Eye (tissue), 1 donor: ENCODE data around the gene LYAR.
"Not testable (repeated sequence)": the region's sequence is repeated elsewhere in the genome, so short reads cannot be mapped to it uniquely, and the experiment has no call there.

Experiments
- DNase-seq: peaks from one replicate; pipeline ENCODE4 v3.0.0-alpha.2; 2015

LYAR gene

DNA sequence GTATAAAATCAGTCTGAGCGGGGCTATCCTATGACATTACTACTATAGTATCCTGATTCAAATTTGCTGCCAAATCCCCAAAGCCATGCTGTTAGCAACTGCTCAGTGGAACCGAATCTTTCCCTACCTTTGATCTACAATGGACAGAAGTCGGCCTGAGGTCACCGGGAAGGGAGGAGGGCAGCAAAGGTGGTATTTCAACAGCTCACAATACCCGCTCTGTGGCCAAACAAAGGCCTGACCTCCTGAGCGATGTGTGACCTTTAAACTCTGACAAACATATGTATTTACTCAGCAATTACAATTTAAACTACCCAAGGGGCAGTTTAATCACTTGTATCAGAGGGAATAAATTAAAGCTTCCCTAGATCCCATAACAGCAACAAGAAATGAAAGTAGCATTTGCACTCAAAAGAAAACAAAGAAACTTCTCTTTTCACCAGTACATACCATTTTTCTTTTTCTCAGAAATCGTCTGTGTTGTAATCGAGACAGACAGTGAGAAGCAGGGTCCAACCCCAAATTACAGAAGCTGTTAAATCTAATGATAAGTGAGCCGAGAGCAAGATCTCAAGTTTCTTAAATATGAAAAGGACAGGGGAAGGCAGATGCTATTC lies 30.4 kb downstream of the LYAR start:
- no peak for DNase-seq

DNA sequence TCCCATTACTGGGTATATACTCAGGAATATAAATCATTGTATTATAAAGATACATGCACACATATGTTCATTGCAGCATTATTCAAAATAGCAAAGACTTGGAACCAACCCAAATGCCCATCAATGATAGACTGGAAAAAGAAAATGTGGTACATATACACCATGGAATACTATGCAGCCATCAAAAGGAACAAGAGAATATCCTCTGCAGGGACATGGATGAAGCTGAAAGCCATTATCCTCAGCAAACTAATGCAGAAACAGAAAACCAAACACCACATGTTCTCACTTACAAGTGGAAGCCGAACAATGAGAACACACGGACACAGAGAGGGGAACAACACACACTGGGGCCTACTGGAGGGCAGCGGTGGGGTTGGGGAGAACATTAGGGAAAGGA lies 32.2 kb downstream of the LYAR start:
- not testable (repeated sequence) for DNase-seq

DNA sequence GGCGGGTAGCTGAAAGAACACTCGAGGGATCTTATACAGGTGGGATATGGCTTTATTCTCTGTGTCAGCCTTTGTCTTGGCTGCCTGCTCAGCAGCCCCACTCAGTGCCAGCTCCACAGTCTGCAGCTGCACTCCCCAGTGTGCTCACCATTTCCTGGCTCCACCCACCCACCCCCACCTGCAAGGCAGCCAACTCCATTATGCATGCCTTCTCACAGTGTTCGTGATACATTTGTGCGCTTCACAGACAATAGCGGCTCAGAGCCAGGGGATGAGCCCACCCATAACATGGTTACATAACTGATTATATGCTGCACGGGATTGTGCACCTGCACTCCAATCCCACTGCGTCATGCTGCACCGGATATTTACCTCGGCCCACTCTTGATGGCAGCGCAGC lies 33.2 kb downstream of the LYAR start:
- DNase-seq: no peak

DNA sequence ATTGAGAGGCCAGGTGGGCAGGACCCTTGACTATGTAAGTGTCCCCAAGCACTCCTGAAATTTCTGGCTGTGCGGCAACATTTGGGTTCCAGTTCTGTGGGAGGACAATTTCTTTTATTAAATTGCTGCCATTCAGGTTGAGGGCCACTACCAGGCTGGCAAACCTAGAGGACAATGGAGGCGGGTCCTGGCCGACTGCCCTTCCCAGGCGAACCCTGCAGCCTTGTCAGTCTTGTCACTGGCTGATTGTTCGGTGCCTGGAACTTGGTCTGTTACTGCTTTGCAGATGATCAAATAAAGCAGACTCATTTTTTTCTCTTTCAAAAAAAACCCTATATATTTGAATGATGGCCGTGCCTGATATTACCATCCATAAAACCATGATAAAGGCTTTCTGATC lies 35.3 kb downstream of the LYAR start:
- no peak for DNase-seq

DNA sequence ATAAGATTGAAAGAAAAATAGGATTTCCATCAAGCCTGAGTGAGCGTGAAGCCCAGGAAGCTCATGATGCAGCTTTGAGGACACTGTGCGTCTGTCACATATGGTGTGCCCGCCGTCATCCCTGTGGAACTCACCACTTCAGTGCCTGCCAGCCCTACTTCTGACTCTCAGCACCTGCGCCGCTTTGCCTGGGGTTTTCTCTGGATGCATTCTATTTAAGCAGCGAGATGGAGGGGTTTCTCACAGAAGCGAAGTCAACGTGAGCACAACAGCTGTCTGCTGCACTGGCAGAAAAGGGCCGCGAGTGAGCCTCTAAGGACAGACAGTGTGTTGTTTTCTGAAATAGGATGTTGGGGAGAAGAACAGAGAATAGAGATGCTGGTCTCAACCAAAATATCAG lies 35.8 kb downstream of the LYAR start:
- no peak for DNase-seq

DNA sequence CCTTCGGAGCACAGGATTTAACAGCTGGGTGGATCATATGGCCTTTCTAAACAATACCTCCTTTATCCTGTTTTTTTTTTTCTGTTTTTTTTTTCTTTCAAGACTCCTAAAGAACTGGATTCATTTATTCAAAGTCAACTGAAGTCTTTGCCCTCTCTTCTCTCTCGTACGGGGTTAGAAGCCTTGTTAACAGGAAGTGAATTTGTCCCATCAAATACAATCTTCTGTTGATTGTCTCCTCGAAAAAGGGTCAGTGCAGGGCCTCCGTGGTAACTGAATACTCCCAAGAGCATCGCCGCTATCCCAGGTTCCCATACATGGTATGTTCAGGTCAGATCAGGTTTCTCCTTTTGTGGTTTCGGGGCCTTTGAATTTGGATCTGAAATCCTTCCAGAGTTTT lies 40.1 kb downstream of the LYAR start:
- no peak for DNase-seq

DNA sequence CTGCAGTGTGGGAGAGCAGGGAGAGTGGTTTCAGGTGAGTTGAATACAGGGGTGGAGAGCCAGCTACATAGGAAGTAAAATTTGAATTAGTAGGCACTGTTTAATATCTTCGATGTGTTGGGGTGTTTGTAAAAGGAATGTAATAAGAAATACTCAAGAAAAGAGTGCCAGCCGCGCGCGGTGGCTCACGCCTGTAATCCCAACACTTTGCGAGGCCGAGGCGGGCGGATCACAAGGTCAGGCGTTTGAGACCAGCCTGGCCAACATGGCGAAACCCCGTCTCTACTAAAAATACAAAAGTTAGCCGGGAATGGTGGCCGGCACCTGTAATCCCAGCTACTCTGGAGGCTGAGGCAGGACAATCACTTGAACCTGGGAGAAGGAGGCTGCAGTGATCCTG lies 40.6 kb downstream of the LYAR start:
- not testable (repeated sequence) for DNase-seq

DNA sequence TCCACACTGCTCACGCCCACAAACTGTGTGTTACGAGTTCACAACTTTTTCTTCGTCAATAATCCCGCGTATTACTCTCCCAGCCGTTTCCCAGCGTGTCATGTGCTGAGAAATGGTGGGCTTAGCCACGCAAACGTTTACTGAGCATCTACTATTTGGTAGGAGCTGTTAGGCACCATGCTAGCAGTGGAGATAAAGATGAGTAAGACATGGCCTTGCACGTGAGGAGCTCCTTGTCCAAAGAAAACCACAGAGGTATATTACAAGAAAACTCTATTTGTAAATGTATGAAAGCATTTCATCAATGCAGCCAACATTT lies 41.1 kb downstream of the LYAR start:
- no peak for DNase-seq

DNA sequence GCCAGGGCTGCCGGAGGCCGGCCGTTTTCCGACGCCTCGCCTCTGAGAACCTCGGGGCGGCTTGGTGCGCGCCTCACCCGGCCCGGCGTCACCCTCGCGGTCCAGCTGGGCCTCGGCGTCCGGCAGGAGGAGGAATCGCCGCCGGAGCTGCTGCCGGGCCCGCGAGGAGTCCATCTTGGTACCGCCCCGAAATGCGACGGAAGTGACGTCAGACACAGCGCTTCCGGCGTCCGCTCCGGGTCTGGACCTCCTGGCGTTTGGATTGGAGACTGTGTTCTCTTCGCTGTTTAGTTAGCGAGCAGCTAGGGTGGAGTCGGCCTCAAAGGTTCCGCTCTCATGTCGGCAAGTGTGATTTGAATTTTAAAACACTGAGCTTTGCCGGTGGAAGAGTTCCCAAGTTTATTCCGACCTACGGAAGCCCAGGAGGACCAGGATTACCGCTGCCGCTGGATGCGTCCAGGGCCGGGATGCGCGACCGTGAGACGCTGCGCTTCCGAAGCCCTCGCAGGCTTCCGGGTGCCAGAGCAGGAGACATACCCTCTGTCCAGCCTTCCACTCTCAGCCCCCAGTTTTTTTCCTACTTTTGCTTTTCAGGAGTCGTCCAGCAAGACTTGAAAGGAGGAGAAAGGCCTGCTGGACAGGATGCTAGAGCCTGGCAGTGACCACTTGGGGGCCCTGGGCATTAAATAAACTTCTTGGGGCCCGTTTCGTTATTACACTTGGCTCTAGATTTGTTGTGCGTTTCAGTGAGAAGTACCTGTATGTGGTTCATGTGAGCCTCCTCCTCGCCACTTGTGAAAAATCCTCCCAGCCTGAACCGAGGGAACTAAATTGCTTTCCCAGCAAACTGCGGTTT lies 41.7 kb downstream of the LYAR start, which contains the start of gene TMEM128:
Gene TMEM128, minus strand, starts transcription at position 195 of the 856 bp plus-strand sequence. Its CDS starts 21 bp downstream, at position 174.
- peak; percentile 99 for DNase-seq

DNA sequence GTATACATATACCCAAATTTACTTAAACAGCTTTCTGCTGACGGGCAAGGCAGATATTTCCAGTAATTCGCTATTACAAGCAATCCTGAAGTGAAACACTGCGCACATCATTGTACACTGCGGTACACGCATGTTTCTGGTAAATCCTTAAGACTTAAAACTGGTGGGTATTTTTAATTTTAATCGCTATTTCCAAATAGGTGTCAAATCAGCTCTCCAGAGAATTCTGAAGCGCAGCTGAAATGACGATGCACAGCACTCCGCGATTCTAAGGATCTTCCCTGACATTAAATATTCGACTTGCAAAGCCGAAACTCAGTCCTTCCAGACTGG lies 42.3 kb downstream of the LYAR start:
- DNase-seq: no peak

DNA sequence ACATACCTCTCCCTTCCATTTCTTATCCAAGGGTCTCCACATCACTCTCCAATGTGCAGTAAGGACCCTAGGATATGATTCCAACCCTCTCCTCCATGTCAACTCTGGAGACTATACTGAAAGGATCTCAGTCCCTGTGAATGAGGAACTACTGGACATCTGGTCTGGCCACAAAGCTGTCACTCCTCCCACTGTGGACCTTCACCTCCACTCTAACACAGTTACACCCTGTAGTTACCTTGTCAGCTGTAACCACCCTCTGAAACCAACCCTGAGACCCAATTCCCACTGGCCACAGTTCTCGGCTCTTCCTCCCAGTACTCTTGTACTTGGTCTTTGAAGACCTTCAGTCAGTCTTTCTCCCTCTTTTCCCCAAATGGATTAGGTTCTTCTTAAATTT lies 44.8 kb downstream of the LYAR start:
- no peak for DNase-seq

DNA sequence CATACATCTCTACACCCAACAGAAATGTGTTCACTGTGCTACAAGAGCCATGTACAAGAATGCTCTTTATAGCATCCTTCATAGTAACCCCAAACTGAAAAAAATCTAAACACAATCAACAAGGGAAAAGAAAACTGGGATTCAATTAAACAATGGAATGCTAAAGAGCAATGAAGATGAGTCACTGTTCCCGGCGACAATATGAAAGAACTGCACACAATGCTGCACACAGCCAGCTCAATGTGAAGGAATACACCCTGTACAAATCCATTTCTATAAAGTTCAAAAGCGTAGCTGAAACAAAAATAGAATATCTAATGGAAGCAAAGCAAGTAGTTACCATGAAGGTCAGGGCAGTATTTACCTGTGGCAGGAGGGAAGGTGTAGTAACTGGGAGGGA lies 50.4 kb downstream of the LYAR start:
- not testable (repeated sequence) for DNase-seq

DNA sequence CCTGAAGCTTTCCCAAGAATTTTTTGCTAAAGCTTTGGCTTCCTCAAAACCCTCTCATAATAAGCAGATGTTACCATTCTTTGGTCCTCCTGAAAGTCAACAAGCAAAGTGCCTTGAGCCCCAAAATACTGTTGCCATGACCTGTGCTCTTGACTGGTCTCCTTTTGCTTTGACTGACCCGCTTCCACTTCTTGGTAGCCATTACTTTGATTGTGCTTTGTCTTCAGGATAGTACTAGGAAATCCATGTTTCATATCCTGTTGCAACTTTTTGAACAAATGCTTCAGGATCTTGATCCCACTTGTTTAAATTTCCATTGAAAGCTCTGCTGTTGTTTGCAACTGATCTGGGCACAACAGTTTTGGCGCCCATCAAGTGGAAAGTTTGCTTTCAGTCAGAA lies 56.3 kb downstream of the LYAR start:
- no peak for DNase-seq

DNA sequence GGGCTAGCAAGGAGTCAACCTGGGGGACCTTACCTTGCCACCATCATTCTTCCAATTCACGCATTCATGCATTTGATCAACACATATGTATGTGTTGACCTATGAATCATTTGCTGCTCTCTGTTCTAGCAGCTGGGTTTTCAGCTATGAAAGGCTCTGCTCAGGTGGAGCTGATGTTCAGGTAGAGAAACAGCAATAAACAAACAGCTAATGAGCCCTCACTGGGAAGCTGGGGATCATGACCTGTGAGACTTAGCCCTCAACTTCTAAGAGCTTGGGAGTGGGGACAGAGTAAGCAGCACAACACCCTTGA lies 61.6 kb downstream of the LYAR start:
- DNase-seq: no peak

DNA sequence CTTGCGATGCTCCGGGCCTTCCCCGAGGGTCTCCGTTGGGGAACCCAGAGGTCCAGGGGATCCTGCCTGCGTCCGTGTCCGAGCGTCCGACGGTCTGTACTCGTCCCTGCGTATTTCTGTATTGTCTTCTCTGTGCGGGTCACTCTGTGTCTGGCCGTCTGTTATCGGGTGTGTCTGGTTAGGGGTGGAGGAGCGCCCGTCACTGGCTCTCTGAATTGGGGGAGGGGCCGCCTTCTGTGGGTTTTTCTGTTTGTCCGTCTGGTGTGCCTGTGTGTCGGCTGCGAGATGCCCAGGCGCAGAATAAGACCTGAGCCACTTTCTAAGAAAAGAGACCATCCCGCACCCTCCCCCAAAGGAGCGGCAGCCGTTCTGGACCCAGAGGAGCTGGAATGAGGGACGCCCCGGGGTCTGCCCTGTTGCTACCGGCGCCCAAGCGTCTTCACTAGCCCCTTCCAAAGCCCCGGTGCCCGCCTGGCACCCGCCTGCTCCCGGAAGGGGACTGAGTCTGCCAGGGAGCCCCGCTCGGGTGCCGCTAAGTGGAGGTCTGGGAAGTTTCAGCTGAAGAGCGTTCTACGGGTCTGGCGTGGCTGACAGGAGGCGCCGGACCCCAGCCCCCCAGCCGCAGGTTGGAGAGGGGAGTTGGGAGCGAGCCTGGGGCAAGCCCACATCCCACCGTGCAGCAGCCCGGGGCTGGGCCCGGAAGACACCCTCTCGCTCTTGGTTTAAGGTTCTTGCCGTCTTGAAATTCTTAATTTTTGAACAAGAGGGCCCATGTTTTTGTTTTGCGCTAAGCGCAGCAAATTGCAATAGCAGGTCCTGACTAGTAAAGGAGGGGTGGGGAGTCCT lies 62.2 kb downstream of the LYAR start:
- no peak for DNase-seq

DNA sequence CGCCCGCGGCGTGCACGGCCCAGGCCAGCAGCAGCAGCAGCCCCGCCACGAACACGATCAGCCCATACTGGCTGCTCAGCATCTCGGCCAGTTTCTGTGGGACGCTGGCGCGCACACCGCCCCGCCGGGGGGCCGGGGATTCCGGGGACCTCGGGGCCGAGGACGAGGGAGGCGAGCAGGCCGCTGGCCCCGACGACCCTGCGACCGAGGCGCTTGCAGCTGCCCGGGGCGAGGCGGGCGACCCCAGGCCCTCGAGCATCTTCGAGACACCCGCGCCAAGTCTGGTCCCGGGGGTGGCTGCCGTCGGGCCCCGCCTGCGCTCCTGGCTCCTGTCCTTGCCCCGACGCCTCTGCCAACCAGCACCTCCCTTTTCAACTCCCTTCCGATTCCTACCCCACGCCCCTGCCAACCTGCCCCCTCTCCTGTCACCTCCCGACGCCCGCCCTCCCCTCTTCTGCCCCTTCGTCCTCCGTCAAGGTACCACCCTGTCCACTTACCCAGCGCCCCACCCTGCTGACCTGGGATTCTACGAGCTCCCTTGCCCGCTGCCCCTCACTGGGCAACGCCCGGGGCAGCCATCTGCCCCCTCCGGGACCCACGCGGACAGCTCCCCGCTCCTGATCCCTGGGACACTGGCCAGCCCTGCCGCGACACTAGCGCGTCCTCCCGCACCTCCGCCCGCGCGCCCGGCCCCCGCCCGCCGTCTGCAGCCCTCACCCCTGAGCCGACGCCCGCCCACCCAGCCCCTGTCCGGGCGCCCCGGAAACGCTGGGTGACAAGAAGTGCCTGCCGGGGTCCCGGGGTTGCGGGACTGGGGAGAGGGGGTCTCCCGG lies 63.1 kb downstream of the LYAR start, which contains the start of gene OTOP1:
Gene OTOP1, minus strand, starts transcription at position 324 of the 833 bp plus-strand sequence. Its CDS starts 65 bp downstream, at position 259.
- DNase-seq: no peak

DNA sequence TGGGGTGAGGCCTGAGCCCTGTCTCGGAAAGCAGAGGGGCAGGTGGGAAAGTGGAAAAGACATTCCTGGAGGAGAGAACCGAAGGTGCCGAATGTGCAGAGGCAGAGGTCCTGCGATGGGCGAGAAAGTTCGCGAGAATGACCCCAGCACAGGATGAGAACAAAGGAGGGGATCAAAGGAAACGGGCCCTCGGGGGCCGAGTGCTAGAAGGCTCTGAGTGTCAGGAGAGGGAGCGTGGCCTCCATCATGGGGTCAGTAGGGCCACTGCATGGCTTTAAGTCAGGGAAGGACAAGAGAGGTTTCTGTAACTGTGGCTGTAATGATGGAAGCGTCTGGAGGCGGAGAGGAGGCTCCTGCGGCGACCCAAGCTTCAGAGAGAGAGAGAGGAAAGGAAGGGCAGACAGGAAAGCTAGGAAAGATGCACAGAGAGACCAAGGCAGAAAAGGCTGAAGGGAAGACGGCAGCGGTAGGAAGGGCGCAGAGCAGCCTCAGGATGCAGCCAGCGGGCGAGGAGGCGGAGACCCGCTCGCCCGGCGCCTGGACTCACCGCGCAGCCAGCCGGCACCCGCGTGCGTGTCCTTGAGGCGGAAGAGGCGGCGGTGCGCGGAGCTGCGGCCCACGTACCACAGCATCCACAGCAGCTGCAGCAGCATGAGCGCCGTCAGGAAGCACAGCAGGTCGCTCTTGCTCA lies 63.9 kb downstream of the LYAR start:
- DNase-seq: no peak
